HepG2 (cell line): ENCODE measurements around the gene CLEC20A. TPM values are rescaled to one million over a fixed set of nuclear protein-coding genes. Genes with fewer than 3 reads are reported as not detected.

Experiments used
- CREM ChIP-seq, 2 experiments: sonication (generic) in 1 of 2; formaldehyde crosslinking in 1 of 2; IDR thresholded peaks; 2 replicates each; pipeline versions ENCODE4 v1.4.0 to v1.6.1; 2016 to 2020; ENCODE audit warnings: antibody characterized with exemption in 1 of 2, mild to moderate bottlenecking in 1 of 2, missing genetic modification reagents in 1 of 2
- EEA1 ChIP-seq: sonication (generic); formaldehyde crosslinking; IDR thresholded peaks from 2 replicates; pipeline ENCODE4 v1.5.1; 2020; ENCODE audit warnings: mild to moderate bottlenecking, missing genetic modification reagents, borderline replicate concordance
- ESRRA ChIP-seq: sonication (generic); formaldehyde crosslinking; IDR thresholded peaks from 2 replicates; pipeline ENCODE4 v1.5.1; 2020; ENCODE audit warnings: mild to moderate bottlenecking, low read depth, missing genetic modification reagents
- ETV5 ChIP-seq: IDR thresholded peaks from 2 replicates; pipeline ENCODE4 v1.6.1; 2018; ENCODE audit warnings: missing biosample characterization, missing genetic modification reagents, inconsistent platforms, borderline replicate concordance
- HOXA3 ChIP-seq: sonication (generic); formaldehyde crosslinking; IDR thresholded peaks from 2 replicates; pipeline ENCODE4 v1.5.0; 2020; ENCODE audit warnings: missing genetic modification reagents
- KLF6 ChIP-seq: IDR thresholded peaks from 2 replicates; pipeline ENCODE4 v1.8.0; 2016; ENCODE audit warnings: missing biosample characterization, missing genetic modification reagents
- MATR3 ChIP-seq: sonication (generic); formaldehyde crosslinking; IDR thresholded peaks from 2 replicates; pipeline ENCODE4 v1.4.0; 2020; ENCODE audit warnings: missing genetic modification reagents
- NONO ChIP-seq, 2 experiments: fragments of 450-650 bp in 1 of 2; sonication (generic) in 1 of 2; formaldehyde crosslinking in 1 of 2; IDR thresholded peaks in 1 of 2; conservative IDR thresholded peaks in 1 of 2; 2 replicates each; pipeline versions ENCODE4 v1.6.1 to v1.8.0; 2017 to 2022; ENCODE audit warnings: mild to moderate bottlenecking in 1 of 2, missing genetic modification reagents in 1 of 2, moderate library complexity in 1 of 2
- SNAPC4 ChIP-seq: sonication (generic); formaldehyde crosslinking; IDR thresholded peaks from 2 replicates; pipeline ENCODE4 v1.4.0; 2020; ENCODE audit warnings: mild to moderate bottlenecking, missing genetic modification reagents
- ZFP36 ChIP-seq: fragments of 150-350 bp; IDR thresholded peaks from 2 replicates; pipeline ENCODE4 v1.6.1; 2018; ENCODE audit warnings: borderline replicate concordance, low read length, low read depth; ENCODE audit not compliant: partially characterized antibody
- ZFP36L1 ChIP-seq: sonication (generic); formaldehyde crosslinking; IDR thresholded peaks from 2 replicates; pipeline ENCODE4 v1.8.0; 2022; ENCODE audit warnings: mild to moderate bottlenecking, missing genetic modification reagents, moderate library complexity
- ZFX ChIP-seq: sonication (generic); formaldehyde crosslinking; IDR thresholded peaks from 2 replicates; pipeline ENCODE4 v1.4.0; 2020; ENCODE audit warnings: mild to moderate bottlenecking, low read depth, missing genetic modification reagents, moderate library complexity
- ZFY ChIP-seq: sonication (generic); formaldehyde crosslinking; IDR thresholded peaks from 2 replicates; pipeline ENCODE4 v1.4.0; 2020; ENCODE audit warnings: missing genetic modification reagents
- ZNF674 ChIP-seq: sonication (generic); formaldehyde crosslinking; IDR thresholded peaks from 2 replicates; pipeline ENCODE4 v1.5.0; 2020; ENCODE audit warnings: low read depth, mild to moderate bottlenecking, missing genetic modification reagents
- ZNF720 ChIP-seq: sonication (generic); formaldehyde crosslinking; IDR thresholded peaks from 2 replicates; pipeline ENCODE4 v1.4.0; 2020; ENCODE audit warnings: missing genetic modification reagents
- ZNF746 ChIP-seq: sonication (generic); formaldehyde crosslinking; IDR thresholded peaks from 2 replicates; pipeline ENCODE4 v1.8.0; 2022; ENCODE audit warnings: mild to moderate bottlenecking, missing genetic modification reagents
- ZNF816 ChIP-seq: sonication (generic); formaldehyde crosslinking; IDR thresholded peaks from 2 replicates; pipeline ENCODE4 v1.8.0; 2022; ENCODE audit warnings: missing genetic modification reagents, mild to moderate bottlenecking, borderline replicate concordance
- polyA plus RNA-seq, 8 experiments: library from polyadenylated mRNA; depleted of rRNA in 3 of 8; stranded (reverse) in 7 of 8; unstranded in 1 of 8; fragments of >200 nt; fragmentation: Illumina TruSeq in 4 of 8; extraction: Trizol in 4 of 8; gene quantifications; 2 replicates each; pipeline versions ENCODE4 v1.2.1 to v1.2.3, GENCODE V29; 2011 to 2016; ENCODE audit warnings: low read depth in 4 of 8, missing spikeins in 1 of 8, mixed read lengths in 1 of 8; ENCODE audit not compliant: insufficient read depth in 1 of 8
- total RNA-seq, 5 experiments: library from RNA; depleted of rRNA; stranded (reverse); fragments of >200 nt; fragmentation: Illumina TruSeq; extraction: Trizol; gene quantifications; 2 replicates each; pipeline ENCODE4 v1.2.3, GENCODE V29; 2016; ENCODE audit warnings: low read depth in 1 of 5
- TF ChIP-seq, protein P1 (sequence below): sonication (generic); formaldehyde crosslinking; IDR thresholded peaks from 2 replicates; pipeline ENCODE4 v1.8.0; 2022; ENCODE audit warnings: mild to moderate bottlenecking, missing genetic modification reagents, borderline replicate concordance

CLEC20A gene
- total and polyA plus RNA-seq, 2 of the 13 experiments (the other 11 are each of a cell fraction or from before 2014, with no cell fraction given) = not detected

DNA sequence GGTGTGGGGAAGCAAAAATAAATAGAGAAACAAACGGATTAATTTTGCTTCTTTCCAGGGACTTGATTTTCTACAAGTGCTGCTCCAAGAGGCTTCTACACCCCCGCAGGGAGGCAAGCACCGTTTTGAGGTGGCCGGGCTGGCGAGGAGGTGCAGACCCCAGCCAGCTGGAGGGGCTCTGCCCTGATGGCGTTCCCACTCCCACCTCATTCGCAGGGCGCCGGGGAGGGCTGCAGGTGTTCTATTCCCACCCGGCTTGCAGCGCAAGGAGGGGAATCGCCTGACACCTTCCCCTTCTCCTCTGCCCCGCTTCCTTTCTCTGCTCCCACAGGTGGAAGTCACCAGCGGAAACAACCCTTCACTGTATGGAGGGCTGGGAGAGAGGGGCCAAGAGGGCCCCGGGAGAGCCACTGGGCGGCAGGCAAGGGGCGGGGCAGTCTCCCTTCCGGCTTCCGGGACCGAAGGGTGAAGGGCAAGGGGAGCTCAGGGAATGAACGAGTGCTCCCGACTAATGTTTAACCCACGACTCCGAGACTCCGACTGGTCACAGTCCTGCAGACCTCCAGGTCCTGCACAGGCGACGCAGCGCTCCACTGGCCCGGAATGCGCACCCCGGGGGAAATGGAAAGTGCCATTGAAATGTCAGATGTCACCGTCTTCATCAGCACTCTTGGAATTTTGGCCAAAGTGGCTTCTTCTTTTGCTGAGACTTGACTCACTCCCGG lies 45.2 kb upstream of the CLEC20A start (continued):
- TF ChIP-seq NONO (IDR thresholded peaks at IDR 0.05) (no peak), NONO (CRISPR knock-in tag; conservative IDR thresholded peaks at IDR 0.05) (peak; percentile 60; the same call in 1 of the 2 replicates), ZFY (CRISPR knock-in tag) (peak; percentile 70), CREM (IDR thresholded peaks at IDR 0.05) (peak; percentile 48; the same call in 1 of the 2 replicates), CREM (CRISPR knock-in tag; IDR thresholded peaks at IDR 0.05) (no peak), ETV5 (CRISPR knock-in tag) (peak; percentile 97), KLF6 (CRISPR knock-in tag) (peak; percentile 26; the same call in 1 of the 2 replicates), MATR3 (CRISPR knock-in tag) (no peak), ZNF816 (no peak), EEA1 (CRISPR knock-in tag) (no peak), ZNF746 (CRISPR knock-in tag) (peak; percentile 57; the same call in 1 of the 2 replicates), ZNF720 (CRISPR knock-in tag) (no peak), SNAPC4 (CRISPR knock-in tag) (peak; percentile 84), ZFX (CRISPR knock-in tag) (peak; percentile 80; the same call in 1 of the 2 replicates), ZFP36L1 (CRISPR knock-in tag) (0 out of 2 replicates have a peak, but pooled peaks have one; percentile 31), ZNF674 (CRISPR knock-in tag) (0 out of 2 replicates have a peak, but pooled peaks have one; percentile 1), ZFP36 (no peak), ESRRA (CRISPR knock-in tag) (peak; percentile 88), HOXA3 (CRISPR knock-in tag) (peak; percentile 76)
- TF ChIP-seq, protein P1, sequence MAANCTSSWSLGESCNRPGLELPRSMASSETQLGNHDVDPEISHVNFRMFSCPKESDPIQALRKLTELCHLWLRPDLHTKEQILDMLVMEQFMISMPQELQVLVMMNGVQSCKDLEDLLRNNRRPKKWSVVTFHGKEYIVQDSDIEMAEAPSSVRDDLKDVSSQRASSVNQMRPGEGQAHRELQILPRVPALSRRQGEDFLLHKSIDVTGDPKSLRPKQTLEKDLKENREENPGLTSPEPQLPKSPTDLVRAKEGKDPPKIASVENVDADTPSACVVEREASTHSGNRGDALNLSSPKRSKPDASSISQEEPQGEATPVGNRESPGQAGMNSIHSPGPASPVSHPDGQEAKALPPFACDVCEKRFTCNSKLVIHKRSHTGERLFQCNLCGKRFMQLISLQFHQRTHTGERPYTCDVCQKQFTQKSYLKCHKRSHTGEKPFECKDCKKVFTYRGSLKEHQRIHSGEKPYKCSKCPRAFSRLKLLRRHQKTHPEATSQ (CRISPR knock-in tag) = 0 out of 2 replicates have a peak, but pooled peaks have one; percentile 38
